Breast epithelium (tissue), 3 donors: ENCODE results near the gene CUBN.

Source experiments
- CTCF ChIP-seq, 3 donors: fragments of 450-650 bp; IDR thresholded peaks; one replicate each; pipeline ENCODE4 v1.5.1; 2016 to 2017; ENCODE audit warnings: antibody characterized with exemption in 3 of 3, mild to moderate bottlenecking in 3 of 3, moderate library complexity in 3 of 3
- POLR2AphosphoS5 ChIP-seq, 3 donors: sonication (generic); formaldehyde crosslinking; IDR thresholded peaks; one replicate each; pipeline ENCODE4 v1.6.1; 2017; ENCODE audit warnings: antibody characterized with exemption in 3 of 3

- TF ChIP-seq CTCF (IDR thresholded peaks at IDR 0.05) (no peak), POLR2AphosphoS5 (IDR thresholded peaks at IDR 0.05) (peak in 2 of 3 donors; percentile 42 to 59)
Measured at GRCh38 chr10:17023386-17024298, 106.0 kb downstream of the CUBN start.
